Measurements from ENCODE around the gene DAZAP1.
A peak's percentile ranks its signal among the peaks of the same experiment; 100 is the strongest.

DNA sequence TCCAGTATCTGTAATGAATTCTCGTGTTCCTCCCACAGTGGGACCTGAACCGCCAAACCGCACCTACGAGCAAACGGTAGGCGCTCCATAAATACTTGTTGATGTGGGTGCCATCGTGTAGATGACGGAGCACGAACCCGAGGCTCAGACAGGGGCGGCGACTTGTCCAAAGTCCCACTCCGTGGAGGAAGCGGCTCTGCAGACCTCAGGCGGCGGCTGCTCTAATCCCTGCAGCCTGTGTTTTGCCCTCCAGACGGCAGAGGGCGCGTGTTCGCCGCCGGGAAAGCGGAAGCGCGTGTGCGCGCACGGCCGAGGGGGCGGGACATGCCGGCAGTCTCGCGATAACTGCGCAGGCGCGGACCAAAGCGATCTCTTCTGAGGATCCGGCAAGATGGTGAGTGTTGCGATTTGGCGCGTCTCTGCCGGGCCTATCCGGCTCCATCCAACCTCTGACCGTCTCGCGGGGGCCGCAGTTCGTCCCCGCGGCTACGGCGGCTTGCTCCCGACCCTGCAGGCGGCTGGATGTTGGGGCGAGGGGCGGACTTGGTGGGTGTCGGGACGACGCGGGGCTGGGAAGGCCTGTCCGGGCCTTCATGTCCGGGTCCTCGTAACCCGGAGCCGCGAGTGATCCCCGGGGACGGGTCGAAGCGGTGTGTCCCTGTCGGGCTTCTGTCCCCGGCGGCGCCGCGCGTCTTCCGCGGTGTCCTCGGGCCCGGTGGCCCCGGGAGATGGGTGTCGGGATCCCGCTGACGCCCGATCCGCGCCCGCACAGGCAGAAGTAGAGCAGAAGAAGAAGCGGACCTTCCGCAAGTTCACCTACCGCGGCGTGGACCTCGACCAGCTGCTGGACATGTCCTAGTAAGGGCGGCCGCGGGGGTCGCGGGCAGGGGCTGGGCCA, 30.9 kb downstream of the DAZAP1 start, which contains the start of gene RPS15:
- TF ChIP-seq, protein P1, sequence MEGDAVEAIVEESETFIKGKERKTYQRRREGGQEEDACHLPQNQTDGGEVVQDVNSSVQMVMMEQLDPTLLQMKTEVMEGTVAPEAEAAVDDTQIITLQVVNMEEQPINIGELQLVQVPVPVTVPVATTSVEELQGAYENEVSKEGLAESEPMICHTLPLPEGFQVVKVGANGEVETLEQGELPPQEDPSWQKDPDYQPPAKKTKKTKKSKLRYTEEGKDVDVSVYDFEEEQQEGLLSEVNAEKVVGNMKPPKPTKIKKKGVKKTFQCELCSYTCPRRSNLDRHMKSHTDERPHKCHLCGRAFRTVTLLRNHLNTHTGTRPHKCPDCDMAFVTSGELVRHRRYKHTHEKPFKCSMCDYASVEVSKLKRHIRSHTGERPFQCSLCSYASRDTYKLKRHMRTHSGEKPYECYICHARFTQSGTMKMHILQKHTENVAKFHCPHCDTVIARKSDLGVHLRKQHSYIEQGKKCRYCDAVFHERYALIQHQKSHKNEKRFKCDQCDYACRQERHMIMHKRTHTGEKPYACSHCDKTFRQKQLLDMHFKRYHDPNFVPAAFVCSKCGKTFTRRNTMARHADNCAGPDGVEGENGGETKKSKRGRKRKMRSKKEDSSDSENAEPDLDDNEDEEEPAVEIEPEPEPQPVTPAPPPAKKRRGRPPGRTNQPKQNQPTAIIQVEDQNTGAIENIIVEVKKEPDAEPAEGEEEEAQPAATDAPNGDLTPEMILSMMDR (IDR thresholded peaks at IDR 0.05 in 4 of 5, conservative IDR thresholded peaks at IDR 0.05 in 1 of 5), result peak; percentile 89 to 97 (median 95)
- TF ChIP-seq POLR2A (IDR thresholded peaks at IDR 0.05), result peak; percentile 92 to 96

All from gastrocnemius medialis (tissue), 4 donors.